Endodermal cell (in vitro differentiated cells): ENCODE data around the gene OBP2A. TPM values are rescaled to one million over a fixed set of nuclear protein-coding genes. Genes with fewer than 3 reads are reported as not detected.

Experiments
- DNase-seq: peaks from one replicate; pipeline ENCODE4 v3.0.0-alpha.2; 2017
- H3K27ac ChIP-seq: 2 replicates; pipeline ENCODE4 v1.5.1; 2013; ENCODE audit warnings: mild to moderate bottlenecking, low read depth, low read length, moderate library complexity
- H3K27me3 ChIP-seq: 2 replicates; pipeline ENCODE4 v1.6.1; 2013; ENCODE audit warnings: mild to moderate bottlenecking, low read length, moderate library complexity; ENCODE audit not compliant: insufficient read depth, control insufficient read depth, poor library complexity, severe bottlenecking
- H3K36me3 ChIP-seq: 2 replicates; pipeline ENCODE4 v1.7.0; 2013; ENCODE audit warnings: mild to moderate bottlenecking, low read length, moderate library complexity; ENCODE audit not compliant: control insufficient read depth, insufficient read depth
- H3K4me1 ChIP-seq: one replicate; pipeline ENCODE4 v1.7.0; 2013; ENCODE audit warnings: low read length; ENCODE audit not compliant: control insufficient read depth, insufficient read depth
- H3K4me3 ChIP-seq: 2 replicates; pipeline ENCODE4 v1.5.1; 2013; ENCODE audit warnings: mild to moderate bottlenecking, low read length, moderate library complexity
- H3K9ac ChIP-seq: 2 replicates; pipeline ENCODE4 v1.6.1; 2013; ENCODE audit warnings: mild to moderate bottlenecking, low read length, moderate library complexity; ENCODE audit not compliant: poor library complexity, severe bottlenecking; ENCODE audit errors: extremely low read depth
- H3K9me3 ChIP-seq: 2 replicates; pipeline ENCODE4 v1.6.1; 2013; ENCODE audit warnings: mild to moderate bottlenecking, low read length, moderate library complexity; ENCODE audit not compliant: control insufficient read depth
- H3K27ac Mint-ChIP-seq: 2 replicates; pipeline ENCODE4 v1.8.0; 2020; ENCODE audit warnings: mixed read lengths
- H3K27me3 Mint-ChIP-seq: 2 replicates; pipeline ENCODE4 v1.8.0; 2021; ENCODE audit warnings: mild to moderate bottlenecking, mixed read lengths; ENCODE audit not compliant: insufficient read depth
- H3K36me3 Mint-ChIP-seq: 2 replicates; pipeline ENCODE4 v1.8.0; 2020; ENCODE audit warnings: low read depth, mixed read lengths
- H3K4me1 Mint-ChIP-seq: 2 replicates; pipeline ENCODE4 v1.8.0; 2020; ENCODE audit warnings: mixed read lengths
- H3K4me3 Mint-ChIP-seq: 2 replicates; pipeline ENCODE4 v1.8.0; 2020; ENCODE audit warnings: mild to moderate bottlenecking, moderate library complexity, mixed read lengths
- H3K9me3 Mint-ChIP-seq: 2 replicates; pipeline ENCODE4 v1.8.0; 2020; ENCODE audit warnings: mild to moderate bottlenecking, mixed read lengths
- CTCF ChIP-seq: fragments of 200-600 bp; sonication (generic); conservative IDR thresholded peaks from 2 replicates; pipeline ENCODE4 v1.5.0; 2021; ENCODE audit warnings: antibody characterized with exemption, mild to moderate bottlenecking
- WGBS, 2 experiments: methylation state at CpG; one replicate each; pipeline versions ENCODE4 v1.1.5 to v1.1.7; 2013; ENCODE audit warnings: missing lambda C conversion rate in 2 of 2, mixed read lengths in 1 of 2; ENCODE audit not compliant: insufficient coverage in 1 of 2, insufficient read length in 1 of 2; 5-methylcytosine and 5-hydroxymethylcytosine counted together
- total RNA-seq, 2 donors: library from RNA; stranded (reverse); fragmentation: NEBNext Ultra II Directional in 1 of 2; extraction: Animal tissue kit (Norgen Biotek cat#: 25700) in 1 of 2; gene quantifications; 2 replicates in 1 of 2; 3 replicates in 1 of 2; pipeline ENCODE4 v1.2.1, GENCODE V29; 2021

Gene OBP2A
- total RNA-seq, 2 donors from 2014 or later: not detected

DNA sequence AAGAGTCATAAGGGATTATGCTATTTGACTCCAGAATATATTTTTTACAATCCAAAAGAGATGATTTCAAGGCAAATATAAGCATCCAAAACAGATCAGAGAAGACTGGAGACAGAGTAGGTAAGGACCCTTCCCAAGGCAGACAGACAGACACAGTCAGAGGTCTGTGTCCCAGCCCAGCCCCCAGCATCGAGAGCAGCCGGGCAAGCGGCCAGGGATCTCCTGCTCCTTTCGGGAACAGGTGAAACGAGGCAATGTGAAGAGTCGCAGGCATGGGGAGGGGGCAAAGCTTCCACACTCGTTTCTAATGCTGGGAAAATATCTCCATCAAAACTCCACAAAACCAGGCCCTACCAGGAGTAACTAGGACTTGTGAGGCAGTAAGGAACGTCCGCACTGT is 21.4 kb downstream of the OBP2A start:
- no peaks in the 10 kb centered on the region for H3K36me3 Mint-ChIP-seq
- no peaks in the 10 kb centered on the region for H3K4me1 Mint-ChIP-seq
- no peak overlapping the region for H3K27ac Mint-ChIP-seq
- Histone ChIP-seq H3K36me3 (no peaks in the 10 kb centered on the region), H3K9me3 (peaks cover 12% of the 10 kb centered on the region), H3K9ac (no peak overlapping the region), H3K4me1 (no peaks in the 10 kb centered on the region), H3K27ac (no peak overlapping the region), H3K4me3 (no peak overlapping the region), H3K27me3 (no peaks in the 10 kb centered on the region)
- DNase-seq: peak; percentile 21
- no peaks in the 10 kb centered on the region for H3K27me3 Mint-ChIP-seq
- 76 to 85% methylated on average over 7 to 9 of the region's 9 CpGs for WGBS, 2 experiments
- H3K4me3 Mint-ChIP-seq: no peak overlapping the region
- peaks cover 12% of the 10 kb centered on the region for H3K9me3 Mint-ChIP-seq
- TF ChIP-seq CTCF: no peak

DNA sequence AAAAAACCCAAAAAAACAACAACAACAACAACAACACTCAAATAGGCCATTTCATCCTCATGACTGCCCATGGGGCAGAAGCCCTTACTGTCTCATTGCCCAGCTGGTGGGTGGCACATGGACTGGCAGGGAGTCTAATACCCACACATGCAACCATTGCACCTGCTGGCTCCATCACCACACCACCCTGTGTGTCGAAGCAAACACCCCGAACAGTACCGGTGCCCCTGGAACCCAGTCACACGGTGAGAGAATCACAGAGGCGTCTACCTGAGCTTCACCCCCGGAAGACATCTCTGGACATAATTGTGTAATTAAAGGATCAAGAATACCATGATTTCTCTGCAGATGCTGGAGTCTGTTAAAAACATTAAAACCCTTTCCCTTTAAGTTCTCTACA is 22.1 kb downstream of the OBP2A start:
- peaks cover 12% of the 10 kb centered on the region for H3K9me3 ChIP-seq
- TF ChIP-seq CTCF: no peak
- H3K27ac Mint-ChIP-seq: no peak overlapping the region
- H3K9me3 Mint-ChIP-seq: peaks cover 12% of the 10 kb centered on the region
- no peak overlapping the region for H3K27ac ChIP-seq
- no peaks in the 10 kb centered on the region for H3K36me3 Mint-ChIP-seq
- DNase-seq: no peak
- H3K4me1 Mint-ChIP-seq: no peaks in the 10 kb centered on the region
- no peak overlapping the region for H3K4me3 Mint-ChIP-seq
- no peaks in the 10 kb centered on the region for H3K36me3 ChIP-seq
- H3K27me3 ChIP-seq: no peaks in the 10 kb centered on the region
- H3K4me1 ChIP-seq: no peaks in the 10 kb centered on the region
- H3K9ac ChIP-seq: no peak overlapping the region
- WGBS, 2 experiments: 95 to 100% methylated on average over 4 to 6 of the region's 6 CpGs
- H3K27me3 Mint-ChIP-seq: no peaks in the 10 kb centered on the region
- no peak overlapping the region for H3K4me3 ChIP-seq

GRCh38 chr9:135570456-135570855 is 24.5 kb downstream of the OBP2A start:
- TF ChIP-seq CTCF: no peak
- Mint-ChIP-seq H3K4me1 (no peaks in the 10 kb centered on the region), H3K27me3 (no peaks in the 10 kb centered on the region), H3K4me3 (no peak overlapping the region), H3K9me3 (peaks cover 12% of the 10 kb centered on the region), H3K36me3 (no peaks in the 10 kb centered on the region), H3K27ac (no peak overlapping the region)
- 59 to 67% methylated on average over 2 to 3 of the region's 3 CpGs for WGBS, 2 experiments
- Histone ChIP-seq H3K4me3 (no peak overlapping the region), H3K4me1 (no peaks in the 10 kb centered on the region), H3K36me3 (no peaks in the 10 kb centered on the region), H3K27ac (no peak overlapping the region), H3K9me3 (peaks cover 12% of the 10 kb centered on the region), H3K27me3 (no peaks in the 10 kb centered on the region), H3K9ac (no peak overlapping the region)
- DNase-seq: no peak
